Aorta (tissue), 5 donors: ENCODE results near the gene LYL1. TPM values are rescaled to one million over a fixed set of nuclear protein-coding genes. Genes with fewer than 3 reads are reported as not detected.

Source experiments
- ATAC-seq: fragments of 200-7000 bp; cut with Tn5 transposase; one replicate; pipeline ENCODE4 v1.9.1; 2022; ENCODE audit warnings: moderate library complexity; ENCODE audit not compliant: low FRiP score
- DNase-seq, 2 donors: peaks; one replicate each; pipeline ENCODE4 v3.0.0-alpha.2; 2020
- H3K27ac ChIP-seq, 2 donors: one replicate each; pipeline ENCODE4 v1.5.1; 2013; ENCODE audit warnings: low read length in 2 of 2, mild to moderate bottlenecking in 2 of 2, moderate library complexity in 2 of 2, control low read depth in 1 of 2, inconsistent platforms in 1 of 2, low read depth in 1 of 2
- H3K27me3 ChIP-seq, 2 donors: one replicate each; pipeline ENCODE4 v1.6.1; 2013; ENCODE audit warnings: control low read depth in 1 of 2, low read length in 1 of 2, mild to moderate bottlenecking in 1 of 2, moderate library complexity in 1 of 2; ENCODE audit not compliant: insufficient read depth in 2 of 2, control insufficient read depth in 1 of 2
- H3K36me3 ChIP-seq, 2 donors: one replicate each; pipeline ENCODE4 v1.6.1; 2013; ENCODE audit warnings: control low read depth in 1 of 2, low read length in 1 of 2, mild to moderate bottlenecking in 1 of 2; ENCODE audit not compliant: insufficient read depth in 2 of 2, control insufficient read depth in 1 of 2
- H3K4me1 ChIP-seq, 2 donors: one replicate each; pipeline ENCODE4 v1.6.1; 2013; ENCODE audit warnings: low read length in 2 of 2, control low read depth in 1 of 2, mild to moderate bottlenecking in 1 of 2, moderate library complexity in 1 of 2; ENCODE audit not compliant: insufficient read depth in 2 of 2, control insufficient read depth in 1 of 2
- H3K4me3 ChIP-seq, 2 donors: one replicate each; pipeline ENCODE4 v1.5.1; 2013; ENCODE audit warnings: low read length in 2 of 2, control low read depth in 1 of 2, mild to moderate bottlenecking in 1 of 2
- H3K9me3 ChIP-seq: one replicate; pipeline ENCODE4 v1.6.1; 2013; ENCODE audit warnings: mild to moderate bottlenecking, low read length; ENCODE audit not compliant: control insufficient read depth
- WGBS, 2 donors: extraction: QIAGEN DNeasy Blood & Tissue Kit; methylation state at CpG; one replicate each; pipeline ENCODE4 v1.1.7; 2013; 5-methylcytosine and 5-hydroxymethylcytosine counted together
- intact Hi-C, 2 donors: fragments of 100-400 bp; cut with DNase I; formaldehyde crosslinking; loops; one replicate each; pipeline versions ENCODE4 v1.14.2 to v1.15.0; 2022
- polyA plus RNA-seq, 2 donors: library from polyadenylated mRNA; stranded (reverse); fragments of 200-250 nt; gene quantifications; one replicate each; pipeline ENCODE4 v1.2.3, GENCODE V29; 2013
- total RNA-seq, 2 donors: library from RNA; stranded (reverse); fragmentation: NEBNext Ultra II Directional; extraction: Animal tissue kit (Norgen Biotek cat#: 25700); gene quantifications; one replicate each; pipeline ENCODE4 v1.2.1, GENCODE V29; 2021
- donor health status: healthy with polysubstance abuse.
- donor health status: Bipolar disorder and iron deficiency.
- donor health status: DM: no; HTN: no; CAD: no.
- donor health status: DM: no; HTN: no; CAD: no.
- donor health status: DM: yes; HTN: yes; CAD: no.

The LYL1 gene
- total and polyA plus RNA-seq, 4 donors, result 7.3 to 28.6 (median 9.0) TPM

- peak; percentile 1 for ATAC-seq
- H3K4me1 ChIP-seq, result no peaks in the 10 kb centered on the region
- no peaks in the 10 kb centered on the region for H3K36me3 ChIP-seq
- no peaks in the 10 kb centered on the region for H3K27me3 ChIP-seq
- H3K4me3 ChIP-seq, result no peak overlapping the region
- 21 to 24% methylated on average over 45 to 69 of the region's 69 CpGs for WGBS, 2 donors
- DNase-seq, result peak; percentile 82 to 88
- H3K9me3 ChIP-seq, result no peaks in the 10 kb centered on the region
- intact Hi-C loops, result no loop called here
- no peak overlapping the region for H3K27ac ChIP-seq
Observed at GRCh38 chr19:13097463-13098258, 5.0 kb downstream of the LYL1 start.

- intact Hi-C loops, result no loop called here
Observed at GRCh38 chr19:13097033-13097462, 5.6 kb downstream of the LYL1 start.

GRCh38 chr19:13095934-13096927 lies 6.4 kb downstream of the LYL1 start:
- Histone ChIP-seq H3K27ac (no peak overlapping the region), H3K4me1 (peaks cover 0 to 3% of the 10 kb centered on the region in 2 donors), H3K9me3 (no peaks in the 10 kb centered on the region), H3K27me3 (no peaks in the 10 kb centered on the region), H3K4me3 (no peak overlapping the region), H3K36me3 (no peaks in the 10 kb centered on the region)
- DNase-seq (peak in 1 of 2 donors; percentile 64), ATAC-seq (no peak)
- WGBS, 2 donors, result 68 to 70% methylated on average over 42 to 44 of the region's 44 CpGs
- intact Hi-C loops, result loop anchor here in 1 of 2 donors (2.0 kb wide), 1 partner anchor 117 kb away; no protein-coding TSS in a partner anchor

More at GRCh38 chr19:13097033-13097462, 5.6 kb downstream of the LYL1 start:
- ATAC-seq, result no peak
- WGBS, 2 donors, result 73 to 76% methylated on average over 20 of the region's 20 CpGs
- Histone ChIP-seq H3K27me3 (no peaks in the 10 kb centered on the region), H3K27ac (no peak overlapping the region), H3K9me3 (no peaks in the 10 kb centered on the region), H3K4me3 (no peak overlapping the region), H3K4me1 (peaks cover 0 to 3% of the 10 kb centered on the region in 2 donors), H3K36me3 (no peaks in the 10 kb centered on the region)
- DNase-seq, result no peak

- Histone ChIP-seq H3K4me1 (peaks cover 0 to 3% of the 10 kb centered on the region in 2 donors), H3K27me3 (no peaks in the 10 kb centered on the region), H3K9me3 (no peaks in the 10 kb centered on the region), H3K27ac (no peak overlapping the region), H3K4me3 (no peak overlapping the region), H3K36me3 (no peaks in the 10 kb centered on the region)
- ATAC-seq, result no peak
- intact Hi-C loops, result loop anchor here in 1 of 2 donors (2.0 kb wide), 1 partner anchor 117 kb away; no protein-coding TSS in a partner anchor
- 64 to 65% methylated on average over 25 of the region's 25 CpGs for WGBS, 2 donors
- DNase-seq, result peak in 1 of 2 donors; percentile 65
Observed at GRCh38 chr19:13095393-13095784, 7.3 kb downstream of the LYL1 start.

- Histone ChIP-seq H3K4me1 (peaks cover 0 to 3% of the 10 kb centered on the region in 2 donors), H3K4me3 (no peak overlapping the region), H3K36me3 (no peaks in the 10 kb centered on the region), H3K27ac (no peak overlapping the region), H3K9me3 (no peaks in the 10 kb centered on the region), H3K27me3 (no peaks in the 10 kb centered on the region)
- WGBS, 2 donors, result 41 to 44% methylated on average over 14 to 16 of the region's 16 CpGs
- DNase-seq, result peak in 1 of 2 donors; percentile 65
- ATAC-seq, result no peak
- intact Hi-C loops, result loop anchor here (2.0 to 5.0 kb wide), 2 partner anchors 98 to 116 kb away; partner anchors contain the start of gene NFIX (in 1 of the 2)
Observed at GRCh38 chr19:13094771-13095392, 7.8 kb downstream of the LYL1 start.

- 5 to 8% methylated on average over 4 to 5 of the region's 5 CpGs for WGBS, 2 donors
Observed at GRCh38 chr19:13094106-13094504, 8.6 kb downstream of the LYL1 start.

GRCh38 chr19:13093407-13094105 lies 9.1 kb downstream of the LYL1 start:
- intact Hi-C loops, result loop anchor here (1.0 to 5.0 kb wide), 3 partner anchors 96 to 115 kb away; partner anchors contain the start of gene NFIX (in 1 of the 2)
- H3K4me1 ChIP-seq, result peaks cover 0 to 3% of the 10 kb centered on the region in 2 donors
- peak; percentile 73 for ATAC-seq
- H3K9me3 ChIP-seq, result no peaks in the 10 kb centered on the region
- H3K4me3 ChIP-seq, result no peak overlapping the region
- H3K27ac ChIP-seq, result peak overlapping the region; percentile 49 to 59
- H3K27me3 ChIP-seq, result no peaks in the 10 kb centered on the region
- H3K36me3 ChIP-seq, result no peaks in the 10 kb centered on the region
- DNase-seq, result peak; percentile 90 to 93
- WGBS, 2 donors, result 17 to 21% methylated on average over 11 to 12 of the region's 12 CpGs

More at GRCh38 chr19:13094106-13094504, 8.6 kb downstream of the LYL1 start:
- no peaks in the 10 kb centered on the region for H3K36me3 ChIP-seq
- H3K27ac ChIP-seq, result peak overlapping the region; percentile 25 to 49
- H3K4me1 ChIP-seq, result peaks cover 0 to 3% of the 10 kb centered on the region in 2 donors
- DNase-seq (no peak), ATAC-seq (no peak)
- H3K4me3 ChIP-seq, result no peak overlapping the region
- no peaks in the 10 kb centered on the region for H3K27me3 ChIP-seq
- no peaks in the 10 kb centered on the region for H3K9me3 ChIP-seq
- intact Hi-C loops, result loop anchor here (2.0 to 5.0 kb wide), 2 partner anchors 97 to 115 kb away; partner anchors contain the start of gene NFIX (in 1 of the 2)
